MM.1S (cell line): ENCODE measurements around the gene ANKRD44.

Experiments used
- DNase-seq: peaks from one replicate; pipeline ENCODE4 v3.0.0-alpha.2; 2015
- H2AFZ ChIP-seq: fragments of 300-600 bp; sonication (generic); 2 replicates; pipeline ENCODE4 v1.6.0; 2016; ENCODE audit warnings: antibody characterized with exemption, low read length
- H3F3A ChIP-seq: fragments of 300-600 bp; sonication (generic); 2 replicates; pipeline ENCODE4 v1.6.1; 2016; ENCODE audit warnings: mild to moderate bottlenecking, antibody characterized with exemption, low read length, moderate library complexity, mixed read lengths; ENCODE audit not compliant: insufficient read depth
- H3K27ac ChIP-seq: fragments of 300-600 bp; sonication (generic); 2 replicates; pipeline ENCODE4 v1.5.1; 2016; ENCODE audit warnings: mild to moderate bottlenecking, low read length
- H3K27me3 ChIP-seq: fragments of 300-600 bp; sonication (generic); replicated peaks from 2 replicates; pipeline ENCODE4 v1.6.0; 2016; ENCODE audit warnings: low read length; ENCODE audit not compliant: insufficient read depth
- H3K36me3 ChIP-seq: fragments of 300-600 bp; sonication (generic); replicated peaks from 2 replicates; pipeline ENCODE4 v1.6.1; 2016; ENCODE audit warnings: mild to moderate bottlenecking, low read length, mixed read lengths; ENCODE audit not compliant: insufficient read depth
- H3K4me1 ChIP-seq: fragments of 300-600 bp; sonication (generic); 2 replicates; pipeline ENCODE4 v1.6.1; 2016; ENCODE audit warnings: low read length, mixed read lengths
- H3K4me2 ChIP-seq: fragments of 300-600 bp; sonication (generic); 2 replicates; pipeline ENCODE4 v1.6.0; 2016; ENCODE audit warnings: low read depth, low read length
- H3K4me3 ChIP-seq: fragments of 300-600 bp; sonication (generic); 2 replicates; pipeline ENCODE4 v1.5.1; 2016; ENCODE audit warnings: low read length, mixed read lengths
- H3K79me2 ChIP-seq: fragments of 300-600 bp; sonication (generic); 2 replicates; pipeline ENCODE4 v1.6.1; 2016; ENCODE audit warnings: mixed run types, low read length, mixed read lengths
- H3K9ac ChIP-seq: fragments of 300-600 bp; sonication (generic); 2 replicates; pipeline ENCODE4 v1.6.1; 2016; ENCODE audit warnings: low read length, mixed read lengths
- H3K9me2 ChIP-seq: fragments of 300-600 bp; sonication (generic); replicated peaks from 2 replicates; pipeline ENCODE4 v1.6.1; 2016; ENCODE audit warnings: mild to moderate bottlenecking, low read length, mixed read lengths; ENCODE audit not compliant: insufficient read depth
- H3K9me3 ChIP-seq: fragments of 300-600 bp; sonication (generic); replicated peaks from 2 replicates; pipeline ENCODE4 v1.6.1; 2016; ENCODE audit warnings: mild to moderate bottlenecking, low read length, mixed read lengths; ENCODE audit not compliant: insufficient read depth
- H4K20me1 ChIP-seq: fragments of 300-600 bp; sonication (generic); 2 replicates; pipeline ENCODE4 v1.6.1; 2016; ENCODE audit warnings: mild to moderate bottlenecking, low read length, moderate library complexity, mixed read lengths; ENCODE audit not compliant: insufficient read depth
- EZH2 ChIP-seq: fragments of 300-600 bp; sonication (generic); optimal IDR thresholded peaks from 2 replicates; pipeline ENCODE3; 2017; ENCODE audit warnings: low read depth, mild to moderate bottlenecking, antibody characterized with exemption, low read length, mixed read lengths
- EZH2phosphoT487 ChIP-seq: fragments of 300-600 bp; sonication (generic); IDR thresholded peaks from 2 replicates; pipeline ENCODE4 v1.6.1; 2018; ENCODE audit warnings: antibody characterized with exemption, low read length
- TF ChIP-seq, protein P1 (sequence below): fragments of 300-600 bp; sonication (generic); IDR thresholded peaks from 2 replicates; pipeline ENCODE4 v1.5.1; 2016; ENCODE audit warnings: antibody characterized with exemption, low read length, mixed read lengths

ANKRD44 gene

DNA sequence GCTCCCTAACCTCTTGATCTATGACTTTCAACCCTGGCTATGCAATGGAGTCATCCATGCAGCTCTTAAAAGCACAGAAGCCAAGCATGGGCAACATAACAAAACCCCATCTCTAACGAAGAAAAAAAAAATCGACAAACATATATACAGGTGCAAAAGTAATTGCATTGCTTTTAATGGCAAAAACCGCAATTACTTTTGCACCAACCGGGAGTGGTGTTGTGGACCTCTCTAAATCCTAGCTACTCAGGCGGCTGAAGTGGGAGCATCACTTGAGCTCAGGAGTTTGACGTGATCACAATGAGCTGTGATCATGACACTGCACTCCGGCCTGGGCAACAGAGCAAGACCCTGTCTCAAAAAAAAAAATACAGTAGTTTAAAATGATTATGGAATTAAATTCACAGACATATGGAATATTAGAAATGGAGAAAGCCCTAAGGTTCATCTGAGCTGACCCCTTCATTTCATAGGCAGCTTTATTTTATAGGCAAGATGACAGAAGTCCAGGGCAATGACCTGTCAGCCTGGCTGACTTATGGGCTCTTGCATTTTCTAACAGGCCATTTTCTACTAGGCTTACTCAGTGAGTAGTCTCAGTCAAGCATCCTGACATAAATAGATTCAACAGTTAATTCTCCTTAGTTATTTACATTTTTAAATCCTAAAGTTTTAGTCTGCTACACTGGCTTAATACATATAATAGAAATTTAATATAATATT lies 183.8 kb downstream of the ANKRD44 start:
- Histone ChIP-seq H3K27ac (no peak overlapping the region), H3K79me2 (no peaks in the 10 kb centered on the region), H3K9me2 (no peaks in the 10 kb centered on the region), H3K27me3 (no peaks in the 10 kb centered on the region), H4K20me1 (no peaks in the 10 kb centered on the region), H3K4me3 (no peak overlapping the region), H2AFZ (no peak overlapping the region), H3K4me2 (no peak overlapping the region), H3K9me3 (no peaks in the 10 kb centered on the region), H3K4me1 (peaks cover 5% of the 10 kb centered on the region), H3K9ac (no peak overlapping the region), H3K36me3 (0 out of 2 replicates have a peak, but pooled peaks cover 5% of the 10 kb centered on the region), H3F3A (peaks cover 6% of the 10 kb centered on the region; the same call in 1 of the 2 replicates)
- TF ChIP-seq, protein P1, sequence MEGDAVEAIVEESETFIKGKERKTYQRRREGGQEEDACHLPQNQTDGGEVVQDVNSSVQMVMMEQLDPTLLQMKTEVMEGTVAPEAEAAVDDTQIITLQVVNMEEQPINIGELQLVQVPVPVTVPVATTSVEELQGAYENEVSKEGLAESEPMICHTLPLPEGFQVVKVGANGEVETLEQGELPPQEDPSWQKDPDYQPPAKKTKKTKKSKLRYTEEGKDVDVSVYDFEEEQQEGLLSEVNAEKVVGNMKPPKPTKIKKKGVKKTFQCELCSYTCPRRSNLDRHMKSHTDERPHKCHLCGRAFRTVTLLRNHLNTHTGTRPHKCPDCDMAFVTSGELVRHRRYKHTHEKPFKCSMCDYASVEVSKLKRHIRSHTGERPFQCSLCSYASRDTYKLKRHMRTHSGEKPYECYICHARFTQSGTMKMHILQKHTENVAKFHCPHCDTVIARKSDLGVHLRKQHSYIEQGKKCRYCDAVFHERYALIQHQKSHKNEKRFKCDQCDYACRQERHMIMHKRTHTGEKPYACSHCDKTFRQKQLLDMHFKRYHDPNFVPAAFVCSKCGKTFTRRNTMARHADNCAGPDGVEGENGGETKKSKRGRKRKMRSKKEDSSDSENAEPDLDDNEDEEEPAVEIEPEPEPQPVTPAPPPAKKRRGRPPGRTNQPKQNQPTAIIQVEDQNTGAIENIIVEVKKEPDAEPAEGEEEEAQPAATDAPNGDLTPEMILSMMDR = no peak
- TF ChIP-seq EZH2phosphoT487 (no peak), EZH2 (no peak)
- no peak for DNase-seq

DNA sequence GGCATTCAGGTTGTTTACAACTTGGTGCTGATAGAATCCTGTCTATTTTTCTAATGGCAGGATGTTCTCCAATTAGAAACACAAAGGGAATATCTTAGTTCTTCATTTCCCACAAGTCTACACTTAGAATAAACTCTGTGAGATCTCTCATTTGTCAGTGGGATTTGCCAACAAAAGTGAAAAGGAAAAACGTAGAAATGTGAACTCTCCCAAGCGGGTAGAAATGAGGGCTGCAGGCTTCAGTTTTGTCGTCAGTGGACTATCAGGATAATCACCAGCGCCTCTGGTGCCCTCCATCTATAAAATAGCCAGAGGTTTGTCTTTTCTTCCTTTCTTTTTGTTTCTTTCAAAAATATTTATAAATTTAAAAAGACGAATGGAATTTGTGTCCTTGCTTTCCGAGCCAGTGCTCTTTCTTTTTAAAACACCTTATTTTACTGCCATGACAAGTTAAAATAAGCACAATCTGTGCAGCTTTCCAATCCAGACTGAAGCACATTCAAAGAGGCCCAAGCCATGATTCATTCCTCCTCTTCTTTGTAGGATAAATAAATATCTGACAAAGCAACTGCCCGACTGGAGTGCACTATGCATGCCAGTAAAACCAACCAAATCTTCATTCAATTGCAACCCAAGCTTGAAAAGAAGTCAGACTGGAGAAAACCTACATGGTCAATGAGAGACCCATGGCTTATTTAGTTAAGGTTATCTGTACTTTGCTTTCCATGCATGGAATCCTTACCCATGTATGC lies 185.8 kb downstream of the ANKRD44 start:
- Histone ChIP-seq H3K36me3 (0 out of 2 replicates have a peak, but pooled peaks cover 5% of the 10 kb centered on the region), H3K79me2 (no peaks in the 10 kb centered on the region), H3K9ac (no peak overlapping the region), H3K4me1 (no peaks in the 10 kb centered on the region), H2AFZ (no peak overlapping the region), H3K9me3 (no peaks in the 10 kb centered on the region), H3K9me2 (no peaks in the 10 kb centered on the region), H3K4me2 (no peak overlapping the region), H4K20me1 (no peaks in the 10 kb centered on the region), H3K27me3 (no peaks in the 10 kb centered on the region), H3K27ac (no peak overlapping the region), H3K4me3 (no peak overlapping the region), H3F3A (no peaks in the 10 kb centered on the region)
- TF ChIP-seq EZH2phosphoT487 (no peak), EZH2 (no peak)
- TF ChIP-seq, protein P1 = no peak
- no peak for DNase-seq

- no peak for DNase-seq
- no peaks in the 10 kb centered on the region for H3K79me2 ChIP-seq
- no peak overlapping the region for H3K4me3 ChIP-seq
- H3K36me3 ChIP-seq = 0 out of 2 replicates have a peak, but pooled peaks cover 5% of the 10 kb centered on the region
- no peaks in the 10 kb centered on the region for H3K9me3 ChIP-seq
- H3F3A ChIP-seq = no peaks in the 10 kb centered on the region
- no peaks in the 10 kb centered on the region for H3K4me1 ChIP-seq
- H3K27me3 ChIP-seq = no peaks in the 10 kb centered on the region
- TF ChIP-seq EZH2 (no peak), EZH2phosphoT487 (no peak)
- TF ChIP-seq, protein P1 = no peak
- H3K27ac ChIP-seq = no peak overlapping the region
- H3K9me2 ChIP-seq = no peaks in the 10 kb centered on the region
- no peaks in the 10 kb centered on the region for H4K20me1 ChIP-seq
- H2AFZ ChIP-seq = no peak overlapping the region
- no peak overlapping the region for H3K4me2 ChIP-seq
- H3K9ac ChIP-seq = no peak overlapping the region
These were observed 187.8 kb downstream of the ANKRD44 start for GRCh38 chr2:197122821-197123220.
